ENCODE data around the gene MLLT3.
"Not testable (repeated sequence)": the region's sequence is repeated elsewhere in the genome, so short reads cannot be mapped to it uniquely, and the experiment has no call there.

MLLT3 gene

DNA sequence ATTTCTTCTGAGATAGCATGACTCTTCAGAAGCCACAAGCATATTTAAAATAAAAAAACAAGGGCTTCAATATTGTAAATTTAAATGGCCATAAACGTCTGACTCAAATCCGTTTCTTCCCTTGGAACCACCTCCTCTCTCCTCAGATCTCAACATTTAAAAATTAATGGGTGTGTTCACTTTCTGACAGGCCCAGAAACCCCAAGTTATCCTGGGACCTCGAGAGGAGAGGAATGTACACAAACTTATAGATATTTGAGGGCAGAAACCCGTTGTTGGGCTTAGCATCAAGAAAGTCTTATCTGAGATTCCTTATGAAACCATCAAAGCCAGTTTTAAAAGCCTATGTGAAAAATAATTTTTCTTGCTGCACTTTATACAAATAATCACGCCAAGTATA lies 29.2 kb downstream of the MLLT3 start:
- Histone ChIP-seq H3K9ac (ENCODE audit: low read length) (no peak overlapping the region), H3K9me3 (replicated peaks; ENCODE audit: insufficient read depth, low read length) (no peaks in the 10 kb centered on the region), H2AFZ (ENCODE audit: low read length) (no peak overlapping the region), H3K4me2 (ENCODE audit: low read depth, low read length) (no peak overlapping the region), H3K79me2 (ENCODE audit: low read length) (peaks cover 71% of the 10 kb centered on the region), H3K27ac (ENCODE audit: low read length) (no peak overlapping the region), H3K4me3 (ENCODE audit: low read length) (no peak overlapping the region), H3K36me3 (replicated peaks; ENCODE audit: insufficient read depth, low read length) (no peaks in the 10 kb centered on the region), H3F3A (ENCODE audit: insufficient read depth, low read length) (no peaks in the 10 kb centered on the region; the same call in 1 of the 2 replicates), H3K4me1 (ENCODE audit: low read length) (peaks cover 6% of the 10 kb centered on the region), H4K20me1 (ENCODE audit: insufficient read depth, low read length) (no peaks in the 10 kb centered on the region), H3K27me3 (replicated peaks; ENCODE audit: insufficient read depth, low read length) (no peaks in the 10 kb centered on the region), H3K9me2 (replicated peaks; ENCODE audit: insufficient read depth, low read length) (no peaks in the 10 kb centered on the region)
- TF ChIP-seq EZH2phosphoT487 (IDR thresholded peaks at IDR 0.05; ENCODE audit: low read length): no peak
- no peak for DNase-seq

DNA sequence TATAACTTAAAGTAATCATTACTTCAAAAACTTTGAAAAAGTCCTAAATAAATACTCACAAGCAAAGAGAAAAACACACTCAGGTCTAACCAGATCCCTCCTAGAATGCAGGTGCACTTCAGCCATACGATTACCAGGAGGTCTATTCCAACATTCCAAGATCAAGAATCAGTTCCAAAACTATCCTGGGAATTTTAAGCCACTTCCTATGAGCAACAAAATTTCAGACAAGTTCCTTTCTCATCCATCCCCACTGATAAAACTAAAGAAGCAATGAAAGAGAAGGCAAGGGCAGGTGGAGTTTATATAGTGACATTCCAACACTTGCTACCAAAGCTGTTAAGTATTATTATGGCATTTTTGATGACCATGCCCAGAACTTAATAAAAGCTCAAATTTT lies 29.6 kb downstream of the MLLT3 start:
- H2AFZ ChIP-seq (ENCODE audit: low read length): no peak overlapping the region
- H3F3A ChIP-seq (ENCODE audit: insufficient read depth, low read length): no peaks in the 10 kb centered on the region
- H3K9me2 ChIP-seq (replicated peaks; ENCODE audit: insufficient read depth, low read length): no peaks in the 10 kb centered on the region
- no peak overlapping the region for H3K4me2 ChIP-seq (ENCODE audit: low read depth, low read length)
- H3K4me3 ChIP-seq (ENCODE audit: low read length): no peak overlapping the region
- no peaks in the 10 kb centered on the region for H3K27me3 ChIP-seq (replicated peaks; ENCODE audit: insufficient read depth, low read length)
- H3K36me3 ChIP-seq (replicated peaks; ENCODE audit: insufficient read depth, low read length): no peaks in the 10 kb centered on the region
- DNase-seq: no peak
- H3K9ac ChIP-seq (ENCODE audit: low read length): no peak overlapping the region
- no peak for TF ChIP-seq EZH2phosphoT487 (IDR thresholded peaks at IDR 0.05; ENCODE audit: low read length)
- no peak for TF ChIP-seq CTCF (IDR thresholded peaks at IDR 0.05; ENCODE audit: low read length)
- no peak for TF ChIP-seq EZH2 (optimal IDR thresholded peaks at IDR 0.05; ENCODE audit: low read depth, low read length)
- H3K9me3 ChIP-seq (replicated peaks; ENCODE audit: insufficient read depth, low read length): no peaks in the 10 kb centered on the region
- H3K79me2 ChIP-seq (ENCODE audit: low read length): peaks cover 67% of the 10 kb centered on the region
- H3K27ac ChIP-seq (ENCODE audit: low read length): no peak overlapping the region
- H3K4me1 ChIP-seq (ENCODE audit: low read length): peaks cover 5% of the 10 kb centered on the region
- no peaks in the 10 kb centered on the region for H4K20me1 ChIP-seq (ENCODE audit: insufficient read depth, low read length)

DNA sequence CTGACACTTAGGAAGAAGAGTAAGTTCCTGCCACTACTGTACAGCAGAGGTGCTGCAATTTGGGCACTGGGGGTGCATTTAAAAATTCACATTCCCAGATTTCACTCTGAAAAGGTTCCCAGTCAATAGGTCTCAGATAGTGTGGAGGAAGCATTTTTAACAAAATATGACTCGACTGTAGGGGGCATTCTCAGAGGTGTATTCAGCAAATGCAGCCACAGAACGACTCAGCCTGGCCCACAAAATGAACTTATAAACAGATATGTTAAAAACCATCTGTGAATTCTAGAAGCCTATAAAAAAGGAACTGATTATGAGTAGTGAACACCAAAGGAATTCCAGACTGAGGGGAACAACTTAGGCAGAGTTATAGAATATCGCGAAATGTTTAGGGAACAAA lies 31.1 kb downstream of the MLLT3 start:
- no peaks in the 10 kb centered on the region for H3F3A ChIP-seq (ENCODE audit: insufficient read depth, low read length)
- H3K4me2 ChIP-seq (ENCODE audit: low read depth, low read length): no peak overlapping the region
- no peak overlapping the region for H3K27ac ChIP-seq (ENCODE audit: low read length)
- TF ChIP-seq CTCF (IDR thresholded peaks at IDR 0.05; ENCODE audit: low read length): no peak
- no peak for TF ChIP-seq EZH2phosphoT487 (IDR thresholded peaks at IDR 0.05; ENCODE audit: low read length)
- no peak for TF ChIP-seq EZH2 (optimal IDR thresholded peaks at IDR 0.05; ENCODE audit: low read depth, low read length)
- no peak overlapping the region for H3K4me3 ChIP-seq (ENCODE audit: low read length)
- H3K9me2 ChIP-seq (replicated peaks; ENCODE audit: insufficient read depth, low read length): no peaks in the 10 kb centered on the region
- no peaks in the 10 kb centered on the region for H3K36me3 ChIP-seq (replicated peaks; ENCODE audit: insufficient read depth, low read length)
- H4K20me1 ChIP-seq (ENCODE audit: insufficient read depth, low read length): no peaks in the 10 kb centered on the region
- H3K79me2 ChIP-seq (ENCODE audit: low read length): peaks cover 58% of the 10 kb centered on the region
- no peaks in the 10 kb centered on the region for H3K9me3 ChIP-seq (replicated peaks; ENCODE audit: insufficient read depth, low read length)
- DNase-seq: no peak
- no peak overlapping the region for H3K9ac ChIP-seq (ENCODE audit: low read length)
- H2AFZ ChIP-seq (ENCODE audit: low read length): no peak overlapping the region
- no peaks in the 10 kb centered on the region for H3K27me3 ChIP-seq (replicated peaks; ENCODE audit: insufficient read depth, low read length)
- no peaks in the 10 kb centered on the region for H3K4me1 ChIP-seq (ENCODE audit: low read length)

GRCh38 chr9:20584968-20585643 lies 37.2 kb downstream of the MLLT3 start:
- TF ChIP-seq EZH2 (optimal IDR thresholded peaks at IDR 0.05; ENCODE audit: low read depth, low read length): no peak
- no peak for TF ChIP-seq EZH2phosphoT487 (IDR thresholded peaks at IDR 0.05; ENCODE audit: low read length)
- no peak for TF ChIP-seq CTCF (IDR thresholded peaks at IDR 0.05; ENCODE audit: low read length)
- no peaks in the 10 kb centered on the region for H3K27me3 ChIP-seq (replicated peaks; ENCODE audit: insufficient read depth, low read length)
- H3K27ac ChIP-seq (ENCODE audit: low read length): no peak overlapping the region
- peaks cover 25% of the 10 kb centered on the region for H3K79me2 ChIP-seq (ENCODE audit: low read length)
- no peaks in the 10 kb centered on the region for H3F3A ChIP-seq (ENCODE audit: insufficient read depth, low read length)
- no peaks in the 10 kb centered on the region for H3K9me3 ChIP-seq (replicated peaks; ENCODE audit: insufficient read depth, low read length)
- DNase-seq: no peak
- no peak overlapping the region for H2AFZ ChIP-seq (ENCODE audit: low read length)
- H4K20me1 ChIP-seq (ENCODE audit: insufficient read depth, low read length): no peaks in the 10 kb centered on the region
- no peak overlapping the region for H3K4me2 ChIP-seq (ENCODE audit: low read depth, low read length)
- no peaks in the 10 kb centered on the region for H3K36me3 ChIP-seq (replicated peaks; ENCODE audit: insufficient read depth, low read length)
- no peaks in the 10 kb centered on the region for H3K9me2 ChIP-seq (replicated peaks; ENCODE audit: insufficient read depth, low read length)
- no peak overlapping the region for H3K4me3 ChIP-seq (ENCODE audit: low read length)
- H3K9ac ChIP-seq (ENCODE audit: low read length): no peak overlapping the region
- H3K4me1 ChIP-seq (ENCODE audit: low read length): no peaks in the 10 kb centered on the region

DNA sequence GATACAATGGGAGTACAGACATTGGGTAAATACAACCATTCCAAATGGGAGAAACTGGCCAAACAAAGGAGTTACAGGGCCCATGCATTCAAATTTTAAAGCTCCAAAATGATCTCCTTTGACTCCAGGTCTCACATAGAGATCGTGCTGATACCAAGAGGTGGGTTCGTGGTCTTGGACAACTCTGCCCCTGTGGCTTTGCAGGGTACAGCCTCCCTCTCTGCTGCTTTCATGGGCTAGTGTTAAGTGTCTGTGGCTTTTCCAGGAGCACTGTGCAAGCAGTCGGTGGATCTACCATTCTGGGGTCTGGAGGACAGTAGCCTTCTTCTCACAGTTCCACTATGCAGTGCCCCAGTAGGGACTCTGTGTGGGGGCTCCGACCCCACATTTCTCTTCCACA lies 39.2 kb downstream of the MLLT3 start:
- not testable (repeated sequence) for H3K27me3 ChIP-seq (replicated peaks; ENCODE audit: insufficient read depth, low read length); H3F3A ChIP-seq (ENCODE audit: insufficient read depth, low read length); H3K4me2 ChIP-seq (ENCODE audit: low read depth, low read length); H3K36me3 ChIP-seq (replicated peaks; ENCODE audit: insufficient read depth, low read length); H3K9ac ChIP-seq (ENCODE audit: low read length); DNase-seq; H3K4me1 ChIP-seq (ENCODE audit: low read length); H3K9me2 ChIP-seq (replicated peaks; ENCODE audit: insufficient read depth, low read length); H2AFZ ChIP-seq (ENCODE audit: low read length); H3K9me3 ChIP-seq (replicated peaks; ENCODE audit: insufficient read depth, low read length); H4K20me1 ChIP-seq (ENCODE audit: insufficient read depth, low read length); H3K27ac ChIP-seq (ENCODE audit: low read length); H3K4me3 ChIP-seq (ENCODE audit: low read length)
- peaks cover 24% of the 10 kb centered on the region for H3K79me2 ChIP-seq (ENCODE audit: low read length)

All from MM.1S (cell line).